ENCODE measurements around the gene SYCE1L. TPM values are rescaled to one million over a fixed set of nuclear protein-coding genes. Genes with fewer than 3 reads are reported as not detected.

The SYCE1L gene
- 2.5 TPM for total RNA-seq (2013)
- polyA plus RNA-seq (under 1 TPM in 1 of 3 donors, not detected in 2; 0.29 TPM), polyA minus RNA-seq (not detected in 2 replicates), total RNA-seq (0.14 to 0.98 (median 0.46) reads per million in 11 experiments)

GRCh38 chr16:77199211-77199610, at the start of gene SYCE1L:
TSS of gene SYCE1L (plus strand) at chr16:77199408. CDS start at chr16:77199452, 44 bp downstream.
- H3K4me3 Mint-ChIP-seq = no peak within 1 kb of the TSS

GRCh38 chr16:77157346-77158058, 41.7 kb upstream of the SYCE1L start:
- no peaks in the 10 kb centered on the region for H3K4me1 Mint-ChIP-seq
- H3K4me3 Mint-ChIP-seq = no peak overlapping the region

More at GRCh38 chr16:77199211-77199610, at the start of gene SYCE1L:
- Histone ChIP-seq H3K4me3 (replicated peaks in 1 of 3; ENCODE audit: low read depth in 2 of 3, low read length in 3 of 3) (no peak within 1 kb of the TSS), H3K4me2 (replicated peaks; ENCODE audit: extremely low read depth, low read length, poor library complexity, severe bottlenecking) (no peak within 1 kb of the TSS), H3K27ac (ENCODE audit: low read depth in 1 of 2, low read length in 2 of 2) (no peak within 1 kb of the TSS), H3K27me3 (ENCODE audit: control insufficient read depth in 2 of 2, insufficient read depth in 2 of 2, low read length in 2 of 2) (no peaks in the 10 kb centered on the region), H2AFZ (ENCODE audit: insufficient read depth, low read depth, low read length, poor library complexity, severe bottlenecking) (no peak within 1 kb of the TSS), H3K9ac (ENCODE audit: insufficient read depth, low read length, poor library complexity, severe bottlenecking) (no peak within 1 kb of the TSS), H3K79me2 (ENCODE audit: insufficient read depth, low read length) (peaks cover 22% of the 10 kb centered on the region), H3K36me3 (replicated peaks in 1 of 2; ENCODE audit: control insufficient read depth in 1 of 2, insufficient read depth in 2 of 2, low read length in 2 of 2) (peaks cover 62 to 69% of the 10 kb centered on the region in 2 donors), H3K9me3 (replicated peaks in 1 of 2; ENCODE audit: control insufficient read depth in 1 of 2, insufficient read depth in 1 of 2, low read length in 2 of 2) (no peaks in the 10 kb centered on the region), H4K20me1 (ENCODE audit: insufficient read depth, low read length) (peaks cover 55% of the 10 kb centered on the region), H3K4me1 (ENCODE audit: control insufficient read depth in 1 of 2, insufficient read depth in 2 of 2, low read length in 2 of 2) (no peaks in the 10 kb centered on the region)
- peaks cover 3% of the 10 kb centered on the region for H3K4me1 Mint-ChIP-seq
- WGBS (ENCODE audit: insufficient coverage) = 96% methylated on average over 16 of the region's 18 CpGs
- DNase-seq = no peak
- no peak for TF ChIP-seq CTCF (IDR thresholded peaks at IDR 0.05)
- H3K27ac Mint-ChIP-seq = no peak within 1 kb of the TSS
- H3K27me3 Mint-ChIP-seq (ENCODE audit: low read depth in 3 of 3) = peaks cover 0 to 2% (median 0%) of the 10 kb centered on the region in 3 donors
- intact Hi-C loops (cut with micrococcal nuclease) = loop anchor here in 1 of 2 donors (10.0 kb wide), 2 partner anchors 526 to 896 kb away; partner anchors contain the start of genes NUDT7 and WWOX
- peaks cover 0 to 2% (median 0%) of the 10 kb centered on the region in 7 donors for H3K9me3 Mint-ChIP-seq
- H3K36me3 Mint-ChIP-seq = peaks cover 64 to 74% of the 10 kb centered on the region in 2 donors

More at GRCh38 chr16:77157346-77158058, 41.7 kb upstream of the SYCE1L start:
- no peak for DNase-seq
- Histone ChIP-seq H3K4me2 (replicated peaks; ENCODE audit: extremely low read depth, low read length, poor library complexity, severe bottlenecking) (no peak overlapping the region), H3K27ac (ENCODE audit: low read depth in 1 of 2, low read length in 2 of 2) (no peak overlapping the region), H3K9ac (ENCODE audit: insufficient read depth, low read length, poor library complexity, severe bottlenecking) (no peak overlapping the region), H3K79me2 (ENCODE audit: insufficient read depth, low read length) (no peaks in the 10 kb centered on the region), H3K27me3 (ENCODE audit: control insufficient read depth in 2 of 2, insufficient read depth in 2 of 2, low read length in 2 of 2) (peaks cover 0 to 7% of the 10 kb centered on the region in 2 donors), H4K20me1 (ENCODE audit: insufficient read depth, low read length) (no peaks in the 10 kb centered on the region), H3K4me3 (replicated peaks in 1 of 3; ENCODE audit: low read depth in 2 of 3, low read length in 3 of 3) (no peak overlapping the region), H3K36me3 (replicated peaks in 1 of 2; ENCODE audit: control insufficient read depth in 1 of 2, insufficient read depth in 2 of 2, low read length in 2 of 2) (no peaks in the 10 kb centered on the region), H3K9me3 (replicated peaks in 1 of 2; ENCODE audit: control insufficient read depth in 1 of 2, insufficient read depth in 1 of 2, low read length in 2 of 2) (no peaks in the 10 kb centered on the region), H2AFZ (ENCODE audit: insufficient read depth, low read depth, low read length, poor library complexity, severe bottlenecking) (no peak overlapping the region), H3K4me1 (ENCODE audit: control insufficient read depth in 1 of 2, insufficient read depth in 2 of 2, low read length in 2 of 2) (no peaks in the 10 kb centered on the region)
- peaks cover 0 to 2% (median 0%) of the 10 kb centered on the region in 7 donors for H3K9me3 Mint-ChIP-seq
- H3K27me3 Mint-ChIP-seq (ENCODE audit: low read depth in 3 of 3) = peaks cover 2 to 11% (median 2%) of the 10 kb centered on the region in 3 donors
- WGBS (ENCODE audit: insufficient coverage) = 87% methylated on average over 2 of the region's 3 CpGs
- H3K36me3 Mint-ChIP-seq = no peaks in the 10 kb centered on the region
- no peak for TF ChIP-seq CTCF (IDR thresholded peaks at IDR 0.05)
- intact Hi-C loops (cut with micrococcal nuclease) = no loop called here
- no peak overlapping the region for H3K27ac Mint-ChIP-seq

All from CD14-positive monocyte (primary cell).